ENCODE data around the gene IPCEF1.

GRCh38 chr6:154245506-154245905 lies 111.1 kb downstream of the IPCEF1 start:
- TF ChIP-seq CTCF (conservative IDR thresholded peaks at IDR 0.05; ENCODE audit: low read length) (no peak), EZH2phosphoT487 (IDR thresholded peaks at IDR 0.05; ENCODE audit: borderline replicate concordance) (no peak)
